HG03558 (cell line): ENCODE results near the gene ZDHHC18.
"Not testable (repeated sequence)": the region's sequence is repeated elsewhere in the genome, so short reads cannot be mapped to it uniquely, and the experiment has no call there.

Experiments used
- ATAC-seq: cut with Tn5 transposase; IDR thresholded peaks from one replicate; pipeline ENCODE4 v1.9.1; 2021; ENCODE audit warnings: moderate number of reproducible peaks; ENCODE audit not compliant: unreplicated experiment; ENCODE audit errors: extremely low read depth

The ZDHHC18 gene

GRCh38 chr1:26791148-26791547 is 35.3 kb upstream of the ZDHHC18 start:
- ATAC-seq = no peak

GRCh38 chr1:26791626-26792025 is 34.9 kb upstream of the ZDHHC18 start:
- no peak for ATAC-seq

GRCh38 chr1:26792924-26793323 is 33.6 kb upstream of the ZDHHC18 start:
- no peak for ATAC-seq

GRCh38 chr1:26794391-26794790 is 32.1 kb upstream of the ZDHHC18 start:
- no peak for ATAC-seq

GRCh38 chr1:26797627-26798026 is 28.9 kb upstream of the ZDHHC18 start:
- no peak for ATAC-seq

GRCh38 chr1:26799479-26800142 is 26.9 kb upstream of the ZDHHC18 start:
- no peak for ATAC-seq

GRCh38 chr1:26803932-26804331 is 22.6 kb upstream of the ZDHHC18 start:
- not testable (repeated sequence) for ATAC-seq

GRCh38 chr1:26810105-26810504 is 16.4 kb upstream of the ZDHHC18 start:
- not testable (repeated sequence) for ATAC-seq

GRCh38 chr1:26811057-26811456 is 15.4 kb upstream of the ZDHHC18 start:
- ATAC-seq = no peak

- ATAC-seq = no peak
Measured at GRCh38 chr1:26811708-26812107, 14.8 kb upstream of the ZDHHC18 start.

- ATAC-seq = no peak
Measured at GRCh38 chr1:26814377-26814776, 12.1 kb upstream of the ZDHHC18 start.

- ATAC-seq = no peak
Measured at GRCh38 chr1:26814893-26815292, 11.6 kb upstream of the ZDHHC18 start.

- ATAC-seq = peak; percentile 90
Measured at GRCh38 chr1:26820784-26821269, 5.7 kb upstream of the ZDHHC18 start.

- no peak for ATAC-seq
Measured at GRCh38 chr1:26822737-26823395, 3.6 kb upstream of the ZDHHC18 start.

- ATAC-seq = no peak
Measured at GRCh38 chr1:26824731-26825130, 1.8 kb upstream of the ZDHHC18 start.

- ATAC-seq = no peak
Measured at GRCh38 chr1:26827106-26827604, 667 bp downstream of the ZDHHC18 start.

- ATAC-seq = no peak
Measured at GRCh38 chr1:26827663-26828062, 1.2 kb downstream of the ZDHHC18 start.

- ATAC-seq = no peak
Measured at GRCh38 chr1:26828411-26828991, 2.0 kb downstream of the ZDHHC18 start.

- no peak for ATAC-seq
Measured at GRCh38 chr1:26829184-26829911, 2.9 kb downstream of the ZDHHC18 start.

- ATAC-seq = no peak
Measured at GRCh38 chr1:26831059-26831458, 4.6 kb downstream of the ZDHHC18 start.
